HG02884 (cell line): ENCODE results near the gene TEAD3.
A peak's percentile ranks its signal among the peaks of the same experiment; 100 is the strongest.
"Not testable (repeated sequence)": the region's sequence is repeated elsewhere in the genome, so short reads cannot be mapped to it uniquely, and the experiment has no call there.

Experiments used
- ATAC-seq: cut with Tn5 transposase; IDR thresholded peaks from one replicate; pipeline ENCODE4 v1.9.1; 2021; ENCODE audit warnings: mild to moderate bottlenecking, moderate library complexity; ENCODE audit not compliant: unreplicated experiment

Gene TEAD3

DNA sequence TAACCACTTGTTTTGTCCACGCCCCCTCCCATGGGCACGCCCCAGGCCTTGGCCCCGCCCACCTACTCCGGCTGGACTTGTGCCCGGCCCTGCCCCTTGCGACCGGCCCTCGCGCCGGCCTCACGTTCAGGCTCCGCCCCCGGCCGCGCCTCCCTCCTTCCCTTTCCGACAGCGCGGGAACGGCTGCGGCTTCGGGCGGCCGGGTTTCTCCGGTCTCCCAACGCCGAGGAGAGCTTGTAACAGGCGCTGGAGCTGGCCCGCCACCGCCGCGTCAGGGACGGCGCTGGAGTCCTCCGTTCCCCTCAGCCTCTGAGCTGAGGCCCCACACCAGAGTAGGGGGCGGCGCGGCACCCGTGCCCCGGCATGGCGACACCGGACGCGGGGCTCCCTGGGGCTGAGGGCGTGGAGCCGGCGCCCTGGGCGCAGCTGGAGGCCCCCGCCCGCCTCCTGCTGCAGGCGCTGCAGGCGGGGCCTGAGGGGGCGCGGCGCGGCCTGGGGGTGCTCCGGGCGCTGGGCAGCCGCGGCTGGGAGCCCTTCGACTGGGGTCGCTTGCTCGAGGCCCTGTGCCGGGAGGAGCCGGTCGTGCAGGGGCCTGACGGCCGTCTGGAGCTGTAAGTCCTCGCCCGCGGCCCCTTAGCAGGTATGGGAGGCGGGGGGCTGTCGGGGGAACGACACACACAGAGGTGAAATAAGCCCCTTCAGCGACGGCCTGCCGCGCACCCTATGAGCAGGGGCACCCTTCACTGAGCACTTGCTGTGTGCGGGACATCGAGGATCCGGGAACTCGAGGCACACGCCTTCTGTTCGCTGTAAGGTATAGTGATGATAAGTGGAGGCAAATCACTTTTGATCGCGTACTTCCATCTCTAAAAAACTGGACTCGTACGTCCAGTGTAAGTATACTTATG lies 44.4 kb downstream of the TEAD3 start, which contains the start of gene FANCE:
FANCE (plus strand) TSS at position 156 of the 908 bp plus-strand sequence; CDS start at position 364, 208 bp downstream.
- ATAC-seq, result peak; percentile 85

DNA sequence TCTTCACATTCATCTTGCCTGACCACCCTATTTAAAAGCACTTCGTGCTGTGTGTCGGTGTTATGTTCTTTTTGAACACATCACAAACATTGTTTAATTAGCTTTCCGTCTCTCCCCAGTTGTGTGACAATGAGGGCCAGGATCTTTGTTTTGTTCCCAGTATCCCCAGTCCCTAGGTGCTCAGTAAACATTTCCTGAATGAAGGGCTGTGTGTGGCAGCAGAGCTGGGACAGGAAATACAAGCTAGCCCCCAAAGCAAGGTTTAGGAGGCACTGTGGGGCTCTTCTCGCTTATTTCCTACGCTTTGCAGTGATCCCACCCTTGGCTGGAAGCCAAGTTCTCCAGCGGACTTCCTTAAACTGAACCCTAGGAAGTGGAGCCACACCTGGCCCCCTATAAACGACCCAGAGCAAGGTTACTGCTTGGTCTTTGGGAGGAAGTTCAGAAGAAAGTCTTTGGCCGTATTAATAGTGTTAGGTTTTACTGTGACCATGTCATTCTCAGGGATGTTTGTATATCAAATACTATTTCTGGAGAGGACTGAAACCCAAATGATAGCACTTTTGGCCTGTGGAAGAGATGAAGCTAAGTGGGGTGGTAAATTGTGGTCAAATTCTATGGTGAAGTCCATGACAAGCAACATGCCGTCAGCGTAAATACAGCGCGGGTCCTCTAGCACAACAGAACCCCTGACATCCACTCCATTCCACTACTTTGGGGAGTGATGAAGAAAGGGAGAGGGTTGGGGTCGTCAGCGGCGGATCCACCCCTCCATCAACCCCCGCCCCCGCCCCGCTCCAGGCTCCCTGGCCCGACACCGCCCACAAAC lies 45.3 kb downstream of the TEAD3 start:
- no peak for ATAC-seq

- no peak for ATAC-seq
These were observed 47.5 kb downstream of the TEAD3 start for GRCh38 chr6:35449287-35449881.

DNA sequence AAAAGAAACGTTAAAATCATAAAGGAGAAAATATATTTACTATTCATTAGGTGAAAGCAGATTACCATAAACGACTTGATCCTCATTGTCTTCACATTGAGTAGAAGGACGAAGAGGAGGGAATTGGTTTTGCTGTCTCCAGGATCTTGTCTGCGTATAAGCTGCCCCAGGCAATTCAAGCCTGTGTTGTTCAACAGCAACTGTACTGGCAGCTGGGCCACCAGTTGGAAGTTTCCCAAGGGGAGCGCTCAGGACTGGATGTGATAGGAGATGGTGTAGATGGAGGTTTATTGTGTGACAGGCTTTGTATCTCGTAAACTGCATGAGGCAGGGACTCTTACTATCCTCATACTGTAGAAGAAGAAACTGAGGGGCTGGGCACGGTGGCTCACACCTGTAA lies 48.7 kb downstream of the TEAD3 start:
- ATAC-seq, result no peak

GRCh38 chr6:35445691-35446090 lies 51.2 kb downstream of the TEAD3 start:
- ATAC-seq, result no peak

GRCh38 chr6:35443341-35444030 lies 53.4 kb downstream of the TEAD3 start:
- no peak for ATAC-seq

DNA sequence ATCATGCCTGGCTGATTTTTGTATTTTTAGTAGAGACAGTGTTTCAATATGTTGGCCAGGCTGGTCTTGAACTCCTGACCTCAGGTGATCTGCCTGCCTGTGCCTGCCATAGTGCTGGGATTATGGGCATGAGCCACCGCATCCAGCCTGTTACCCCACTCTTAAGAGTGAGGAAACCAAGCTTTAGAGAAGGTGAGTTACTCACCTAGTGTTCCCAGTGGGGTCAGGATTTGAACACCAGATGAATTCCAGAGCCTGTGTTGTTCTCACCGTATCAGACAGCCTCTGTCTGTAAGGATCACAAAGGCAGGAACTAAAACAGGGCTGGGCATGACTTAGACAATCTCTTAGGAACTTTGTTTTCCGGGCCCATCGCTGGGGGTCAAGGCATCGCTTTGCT lies 54.2 kb downstream of the TEAD3 start:
- no peak for ATAC-seq

DNA sequence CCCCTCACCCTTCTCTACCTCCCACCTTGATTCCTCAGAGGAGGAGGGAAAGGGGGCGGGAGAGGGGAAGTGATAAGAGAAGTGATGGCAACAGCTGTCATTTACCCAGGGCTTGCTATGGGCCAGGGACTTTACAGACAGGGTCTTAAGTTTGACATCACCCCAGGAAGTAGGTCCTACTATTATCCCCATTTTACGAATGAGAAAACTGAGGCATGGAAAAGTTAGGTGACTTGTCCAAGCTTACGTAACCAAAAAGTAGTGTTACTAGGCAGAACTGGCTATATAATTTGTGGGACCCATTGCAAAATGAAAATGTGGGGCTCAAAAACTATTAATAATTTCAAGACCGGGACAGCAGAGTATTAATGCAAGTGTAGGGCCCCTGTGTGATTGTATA lies 55.2 kb downstream of the TEAD3 start:
- ATAC-seq, result no peak

DNA sequence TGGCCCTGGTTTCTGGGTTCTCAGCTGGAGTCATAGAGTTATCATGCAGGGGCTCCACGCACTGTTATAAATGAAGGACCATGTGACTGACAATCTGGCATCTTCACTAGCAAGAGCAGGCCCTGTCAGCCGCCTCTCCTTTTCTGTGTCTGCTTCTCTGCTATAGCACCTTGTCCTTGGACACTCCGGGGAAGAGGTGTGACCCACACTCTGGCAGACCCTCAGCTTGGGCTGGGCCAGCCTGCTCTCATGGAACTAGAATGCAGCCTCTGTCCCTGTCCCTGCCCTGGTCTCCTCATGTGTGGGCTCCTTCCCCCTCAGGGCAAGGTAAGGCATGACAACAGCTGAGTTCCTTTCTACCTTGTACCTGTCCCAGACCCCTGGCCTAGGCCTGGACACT lies 55.7 kb downstream of the TEAD3 start:
- ATAC-seq, result no peak

GRCh38 chr6:35439308-35439707 lies 57.6 kb downstream of the TEAD3 start:
- ATAC-seq, result no peak

DNA sequence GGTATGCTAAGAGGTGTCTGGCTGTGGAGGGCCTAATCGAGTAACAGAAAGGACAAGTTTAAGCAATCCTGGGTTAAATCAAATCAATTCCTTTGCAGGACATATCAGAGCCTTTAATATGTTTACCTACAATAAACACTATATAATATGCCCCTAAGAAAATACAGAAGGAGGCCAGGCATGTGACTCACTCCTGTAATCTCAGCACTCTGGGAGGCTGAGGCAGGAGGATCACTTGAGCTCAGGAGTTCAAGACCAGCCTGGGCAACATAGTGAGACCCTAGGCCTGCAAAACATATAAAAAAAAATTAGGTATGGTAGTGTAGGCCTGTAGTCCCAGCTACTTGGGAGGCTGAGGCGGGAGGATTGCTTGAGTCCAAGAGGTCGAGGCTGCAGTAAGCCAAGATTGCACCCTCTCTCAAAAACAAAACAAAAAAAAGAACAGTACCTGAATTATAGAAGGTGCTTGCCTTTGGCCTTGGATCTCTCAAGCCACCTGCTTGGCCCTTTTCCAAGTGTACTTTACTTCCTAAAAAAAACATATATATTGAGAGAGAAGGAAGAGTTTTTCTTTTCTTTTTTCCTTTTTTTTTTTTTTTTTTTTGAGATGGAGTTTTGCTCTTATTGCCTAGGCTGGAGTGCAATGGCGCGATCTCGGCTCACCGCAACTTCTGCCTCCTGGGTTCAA lies 58.4 kb downstream of the TEAD3 start:
- not testable (repeated sequence) for ATAC-seq

- ATAC-seq, result no peak
These were observed 60.6 kb downstream of the TEAD3 start for GRCh38 chr6:35436071-35436857.

- ATAC-seq, result no peak
These were observed 61.6 kb downstream of the TEAD3 start for GRCh38 chr6:35435074-35435837.

GRCh38 chr6:35432702-35433101 lies 64.2 kb downstream of the TEAD3 start:
- not testable (repeated sequence) for ATAC-seq

GRCh38 chr6:35432291-35432690 lies 64.6 kb downstream of the TEAD3 start:
- no peak for ATAC-seq

DNA sequence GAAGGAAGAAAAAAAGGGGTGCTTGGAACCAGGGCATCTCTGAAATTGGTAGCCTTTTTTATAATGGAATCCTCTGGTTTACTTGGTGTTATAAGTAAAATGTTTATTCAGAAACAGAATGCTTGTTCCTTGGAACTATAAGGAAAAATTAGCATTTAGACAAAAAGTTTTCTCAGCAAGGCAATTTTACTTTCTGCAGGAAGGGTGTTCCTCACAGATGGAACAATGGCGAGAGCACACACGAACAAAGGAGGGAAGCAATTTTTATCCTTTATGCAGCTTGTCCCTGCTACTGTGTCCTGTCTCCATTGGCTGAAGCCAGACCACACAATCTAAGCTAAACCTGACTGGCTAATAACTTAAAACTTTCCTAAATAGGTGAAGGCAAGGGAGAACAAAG lies 67.4 kb downstream of the TEAD3 start:
- no peak for ATAC-seq

DNA sequence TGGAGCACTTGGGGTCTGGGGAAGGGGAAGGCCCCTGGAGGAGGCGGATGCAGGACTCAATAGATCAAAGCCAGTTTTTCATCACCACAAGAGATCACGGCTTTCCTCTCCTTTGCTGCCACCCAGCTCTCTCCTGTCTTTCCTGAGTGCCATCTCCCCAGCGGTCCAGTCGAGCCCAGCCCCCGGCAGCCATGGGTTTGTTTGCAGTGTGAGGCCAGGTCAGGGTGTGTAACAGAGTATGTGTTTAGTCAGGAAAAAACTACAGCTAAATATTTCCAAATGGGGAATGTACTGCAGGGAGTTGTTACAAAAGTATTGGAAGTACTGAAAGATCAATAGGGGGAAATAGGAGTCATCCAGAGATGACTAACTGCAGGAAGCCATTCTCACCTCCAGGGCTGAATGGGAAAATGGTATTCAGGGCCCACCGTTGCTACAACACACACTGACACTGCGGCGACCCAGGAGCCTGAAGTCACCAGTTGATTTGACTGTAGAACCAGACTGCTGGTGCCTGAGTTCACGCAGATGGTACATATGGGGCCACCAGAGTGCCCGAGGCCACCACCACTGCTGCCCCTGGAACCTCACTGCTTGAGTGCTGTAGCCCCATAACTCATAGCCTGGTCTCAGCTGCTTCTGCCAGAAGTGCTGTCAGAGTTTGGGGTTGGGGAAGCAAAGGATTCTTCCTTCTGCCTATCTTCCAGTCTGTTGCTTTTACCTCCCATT lies 68.3 kb downstream of the TEAD3 start:
- ATAC-seq, result no peak

GRCh38 chr6:35427851-35428321 lies 69.0 kb downstream of the TEAD3 start:
- ATAC-seq, result no peak
